ENCODE measurements around the gene ZNF649.

- TF ChIP-seq CTCF (IDR thresholded peaks at IDR 0.05) = no peak
- TF ChIP-seq POLR2A (IDR thresholded peaks at IDR 0.05) = no peak
Measured at GRCh38 chr19:51938936-51939335, 34.1 kb upstream of the ZNF649 start.

All from vagina (tissue), 2 donors.